K562 (cell line): ENCODE data around the gene ZNF787. TPM values are rescaled to one million over a fixed set of nuclear protein-coding genes. Genes with fewer than 3 reads are reported as not detected.
A peak's percentile ranks its signal among the peaks of the same experiment; 100 is the strongest.

Source experiments
- ATAC-seq: fragments of 200-7000 bp; cut with Tn5 transposase; 3 replicates; pipeline ENCODE4 v1.9.1; 2020; ENCODE audit warnings: moderate library complexity
- BruUV-seq: library from RNA; stranded (reverse); fragments of 400-500 nt; replicated peaks from 2 replicates; lab custom pipeline; 2021; lab: Mats Ljungman, UMichigan
- CTCF ChIA-PET: fragments of 300-600 bp; formaldehyde crosslinking; extraction: SDS; loops from one replicate; lab custom pipeline; 2021; ENCODE audit warnings: low intra/inter-chr PET ratio; lab: Yijun Ruan, JAX
- POLR2A ChIA-PET: fragments of 300-600, 350-650 bp; sonication (Branson Sonifier 250); formaldehyde crosslinking; extraction: SDS; loops from one replicate; lab custom pipeline; 2021; ENCODE audit warnings: antibody characterized with exemption, inconsistent platforms; lab: Yijun Ruan, JAX
- DNase-seq, 4 experiments: peaks; one replicate each; pipeline versions ENCODE4 v3.0.0 to v3.0.0-alpha.2; 2011 to 2018; ENCODE audit warnings: low spot score in 3 of 4, mixed read lengths in 3 of 4; ENCODE audit errors: extremely low read depth in 1 of 4
- FAIRE-seq: peaks from 2 replicates; lab custom pipeline; 2011; peaks lifted over from hg19 to GRCh38; lab: Jason Lieb, UNC
- H2AFZ ChIP-seq: 2 replicates; pipeline ENCODE4 v1.6.0; 2011; ENCODE audit warnings: low read depth, low read length, control low read depth, inconsistent platforms
- H3K27ac ChIP-seq: fragments of 200-600 bp; 3 replicates; pipeline ENCODE4 v1.8.0; 2011; ENCODE audit warnings: low read depth, mild to moderate bottlenecking, control low read depth, inconsistent platforms, low read length, moderate library complexity, mixed read lengths; ENCODE audit errors: extremely low read depth
- H3K27me3 ChIP-seq, 2 experiments: fragments of 300-600 bp in 1 of 2; 2 replicates in 1 of 2; 3 replicates in 1 of 2; pipeline versions ENCODE4 v1.6.0 to v1.8.0; 2011; ENCODE audit warnings: inconsistent platforms in 2 of 2, low read length in 2 of 2, mild to moderate bottlenecking in 1 of 2, mixed read lengths in 1 of 2, moderate library complexity in 1 of 2; ENCODE audit not compliant: control insufficient read depth in 2 of 2, insufficient read depth in 2 of 2
- H3K36me3 ChIP-seq: fragments of 300-600 bp; 3 replicates; pipeline ENCODE4 v1.8.0; 2011; ENCODE audit warnings: mild to moderate bottlenecking, low read length, inconsistent platforms; ENCODE audit not compliant: control insufficient read depth, insufficient read depth
- H3K4me1 ChIP-seq, 2 experiments: fragments of 200-600 bp in 1 of 2; replicated peaks in 1 of 2; 2 replicates in 1 of 2; 3 replicates in 1 of 2; pipeline versions ENCODE4 v1.5.1 to v1.8.0; 2011; ENCODE audit warnings: inconsistent platforms in 2 of 2, low read length in 2 of 2, mild to moderate bottlenecking in 1 of 2, mixed read lengths in 1 of 2, moderate library complexity in 1 of 2; ENCODE audit not compliant: control insufficient read depth in 2 of 2, insufficient read depth in 2 of 2
- H3K4me2 ChIP-seq: 2 replicates; pipeline ENCODE4 v1.6.1; 2011; ENCODE audit warnings: low read length, control low read depth, inconsistent platforms, mixed read lengths; ENCODE audit not compliant: insufficient read depth
- H3K4me3 ChIP-seq: fragments of 200-600 bp; sonication (generic), shearing (Covaris generic); 2 replicates; pipeline ENCODE4 v1.5.1; 2016; ENCODE audit warnings: control low read depth, inconsistent platforms
- H3K79me2 ChIP-seq: fragments of 200-600 bp; 3 replicates; pipeline ENCODE4 v1.8.0; 2011; ENCODE audit warnings: low read length, inconsistent platforms; ENCODE audit not compliant: control insufficient read depth, insufficient read depth
- H3K9ac ChIP-seq, 2 experiments: 2 replicates each; pipeline versions ENCODE4 v1.6.0 to v1.6.1; 2011; ENCODE audit warnings: low read depth in 2 of 2, low read length in 2 of 2, control low read depth in 1 of 2, inconsistent platforms in 1 of 2, mild to moderate bottlenecking in 1 of 2, mixed read lengths in 1 of 2; ENCODE audit not compliant: insufficient read depth in 1 of 2
- H3K9me1 ChIP-seq: one replicate; pipeline ENCODE4 v1.6.0; 2011; ENCODE audit warnings: inconsistent platforms, mild to moderate bottlenecking, low read length, moderate library complexity; ENCODE audit not compliant: control insufficient read depth, insufficient read depth
- H3K9me3 ChIP-seq: replicated peaks from 2 replicates; pipeline ENCODE4 v1.5.1; 2011; ENCODE audit warnings: low read depth, low read length, inconsistent platforms; ENCODE audit not compliant: control insufficient read depth, insufficient read depth
- H4K20me1 ChIP-seq: replicated peaks from 2 replicates; pipeline ENCODE4 v1.6.1; 2011; ENCODE audit warnings: low read length, inconsistent platforms, mixed read lengths; ENCODE audit not compliant: control insufficient read depth, insufficient read depth
- ATF7 ChIP-seq: fragments of 450-650 bp; IDR thresholded peaks from 2 replicates; pipeline ENCODE4 v1.7.1; 2014; ENCODE audit warnings: mild to moderate bottlenecking, moderate library complexity
- C11orf30 ChIP-seq: fragments of 450-650 bp; IDR thresholded peaks from 2 replicates; pipeline ENCODE4 v1.6.1; 2016; ENCODE audit warnings: low read depth, mild to moderate bottlenecking
- GTF2F1 ChIP-seq: IDR thresholded peaks from 2 replicates; pipeline ENCODE4 v1.6.1; 2011; ENCODE audit warnings: low read depth, low read length, improper control_type of control experiment
- POU5F1 ChIP-seq: fragments of 150-350 bp; IDR thresholded peaks from 2 replicates; pipeline ENCODE4 v1.6.1; 2014; ENCODE audit warnings: borderline replicate concordance, low read length, low read depth, mild to moderate bottlenecking; ENCODE audit not compliant: partially characterized antibody
- SMARCA4 ChIP-seq: fragments of 450-650 bp; IDR thresholded peaks from 2 replicates; pipeline ENCODE4 v1.6.1; 2016
- ZNF263 ChIP-seq: sonication (generic); formaldehyde crosslinking; IDR thresholded peaks from 2 replicates; pipeline ENCODE4 v1.8.0; 2022; ENCODE audit warnings: mild to moderate bottlenecking, missing genetic modification reagents, borderline replicate concordance
- WGBS: fragments of 100-300 bp; shearing (Covaris generic); methylation state at CpG from one replicate; pipeline ENCODE4 v1.1.6; 2016; ENCODE audit warnings: low coverage, mixed read lengths; ENCODE audit not compliant: insufficient coverage; ENCODE audit errors: missing lambda C conversion rate; 5-methylcytosine and 5-hydroxymethylcytosine counted together
- in situ Hi-C: fragments of 300-500 bp; cut with MboI; formaldehyde crosslinking; loops from 4 replicates; pipeline ENCODE4 v1.15.0; 2018; ENCODE audit warnings: inconsistent platforms, mixed read lengths
- intact Hi-C: fragments of 100-400 bp; cut with micrococcal nuclease; formaldehyde crosslinking; loops from 2 replicates; pipeline ENCODE4 v1.14.2; 2022
- polyA plus RNA-seq, 8 experiments: library from polyadenylated mRNA; depleted of rRNA in 4 of 8; stranded (reverse) in 5 of 8; unstranded in 3 of 8; fragments of >200 nt; fragmentation: Nextera tagmentation in 2 of 8; fragmentation: Illumina TruSeq in 1 of 8; extraction: Ambion mirVana in 2 of 8; extraction: Trizol in 1 of 8; gene quantifications; 2 replicates each; pipeline versions ENCODE4 v1.2.1 to v1.2.3, GENCODE V29; 2011 to 2014; ENCODE audit warnings: inconsistent platforms in 1 of 8, missing spikeins in 1 of 8
- total RNA-seq, 7 experiments: library from RNA; depleted of rRNA in 6 of 7; stranded (reverse); fragments of >200 nt in 6 of 7; fragmentation: Illumina TruSeq in 2 of 7; extraction: Trizol in 2 of 7; gene quantifications; 2 replicates each; pipeline versions ENCODE4 v1.2.1 to v1.2.3, GENCODE V29; 2011 to 2021; ENCODE audit warnings: low replicate concordance in 1 of 7
- TF ChIP-seq, protein P1 (sequence below): sonication (generic); formaldehyde crosslinking; IDR thresholded peaks from 2 replicates; pipeline ENCODE4 v1.8.0; 2022; ENCODE audit warnings: mild to moderate bottlenecking, missing genetic modification reagents, borderline replicate concordance
- TF ChIP-seq, protein P2 (sequence below): fragments of 450-650 bp; formaldehyde crosslinking; IDR thresholded peaks from 2 replicates; pipeline ENCODE4 v1.4.0; 2020; ENCODE audit warnings: mild to moderate bottlenecking, moderate library complexity
- TF ChIP-seq, protein P3 (sequence below), 3 experiments: IDR thresholded peaks in 2 of 3; conservative IDR thresholded peaks in 1 of 3; 2 replicates each; pipeline ENCODE4 v1.5.1; 2011 to 2012; ENCODE audit warnings: low read length in 3 of 3, mild to moderate bottlenecking in 3 of 3, control low read depth in 2 of 3, improper control_type of control experiment in 1 of 3, inconsistent platforms in 1 of 3, low read depth in 1 of 3, mixed read lengths in 1 of 3, moderate library complexity in 1 of 3; ENCODE audit not compliant: insufficient read depth in 2 of 3
- TF ChIP-seq, protein P4 (sequence below): sonication (generic); formaldehyde crosslinking; IDR thresholded peaks from 2 replicates; pipeline ENCODE4 v1.8.1; 2023; ENCODE audit warnings: mild to moderate bottlenecking, missing genetic modification reagents

The ZNF787 gene
- total and polyA plus RNA-seq, 9 of the 15 experiments (the other 6 are each of a cell fraction or from before 2014, with no cell fraction given) = 0.45 to 77.6 (median 7.3) TPM

DNA sequence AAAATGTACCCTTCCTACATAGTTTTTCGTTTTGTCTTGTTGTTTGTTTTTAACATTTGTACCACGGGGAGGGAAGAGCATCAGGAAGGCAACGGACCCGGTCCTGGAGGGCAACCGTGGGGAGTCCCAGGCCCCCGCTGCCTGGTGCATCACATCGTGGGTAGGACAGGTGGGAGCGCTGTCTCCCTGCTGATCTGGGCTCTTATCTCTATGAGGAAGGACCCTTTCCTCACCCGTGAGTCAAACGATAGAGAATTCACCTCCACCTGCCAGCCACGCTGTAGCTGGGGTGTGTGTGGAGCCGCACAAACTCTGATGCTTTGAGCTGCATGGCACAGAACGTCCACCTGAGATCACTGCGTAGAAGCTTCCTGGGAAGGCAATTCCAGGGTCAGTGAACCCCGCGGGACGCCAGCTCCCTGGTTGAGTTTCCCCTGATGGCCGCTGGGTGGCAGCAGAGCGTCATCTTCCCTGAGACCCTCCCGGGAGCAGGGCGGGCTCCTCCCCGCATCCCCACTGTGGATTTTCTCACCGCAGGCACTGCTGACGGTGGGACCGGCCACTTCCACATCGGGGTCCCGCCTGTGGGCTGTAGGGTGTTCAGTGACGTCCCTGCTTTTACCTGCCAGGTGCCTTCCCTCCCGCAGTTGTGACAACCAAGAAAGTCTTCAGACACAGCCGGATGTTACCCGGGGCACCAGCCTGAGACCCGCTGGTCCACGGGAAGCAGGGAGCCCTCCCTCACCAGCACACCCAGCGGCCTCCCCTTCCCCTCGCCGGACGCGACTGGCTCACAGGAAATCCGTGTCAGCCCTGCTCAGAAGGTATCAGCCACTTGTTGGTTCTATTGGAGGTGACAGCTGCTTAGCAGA is 54.7 kb downstream of the ZNF787 start:
- Histone ChIP-seq H2AFZ (peak overlapping the region; percentile 56; the same call in 1 of the 2 replicates), H3K27ac (no peak overlapping the region), H3K9ac (peak overlapping the region in 1 of 2 experiments; percentile 47; a peak in 1 of 4 replicates), H3K9me1 (peaks cover 2% of the 10 kb centered on the region), H3K4me2 (peak overlapping the region; percentile 46; the same call in 1 of the 2 replicates), H3K9me3 (no peaks in the 10 kb centered on the region), H3K4me3 (no peak overlapping the region), H4K20me1 (no peaks in the 10 kb centered on the region), H3K27me3 (peaks cover 5 to 11% of the 10 kb centered on the region in 2 experiments; a peak in 1 of 5 replicates), H3K79me2 (no peaks in the 10 kb centered on the region), H3K4me1 (peaks cover 3 to 7% of the 10 kb centered on the region in 2 experiments; a peak in 4 of 5 replicates), H3K36me3 (no peaks in the 10 kb centered on the region)
- ChIA-PET POLR2A (interaction anchor here (0.7 to 0.8 kb wide), 2 partner anchors 55 to 195 kb away, joined by 3 read pairs; partner anchors contain the start of gene ZNF787), CTCF (interaction anchor here (0.6 to 1.8 kb wide), 4 partner anchors 95 to 284 kb away, joined by 3 to 8 read pairs (median 4); no protein-coding TSS in a partner anchor)
- intact Hi-C loops = loop anchor here (2.0 kb wide), 1 partner anchor 186 kb away; no protein-coding TSS in a partner anchor
- 4% methylated on average over 34 of the region's 39 CpGs for WGBS
- ATAC-seq (peak; percentile 93), DNase-seq (peak; percentile 76 to 93 (median 88)), FAIRE-seq (peak; percentile 72)
- BruUV-seq = no TSS peak
- in situ Hi-C loops = loop anchor here (25.0 kb wide), 1 partner anchor 1021 kb away; no protein-coding TSS in a partner anchor
- TF ChIP-seq POU5F1 (no peak), ZNF263 (CRISPR knock-in tag) (0 out of 2 replicates have a peak, but pooled peaks have one; percentile 27), SMARCA4 (no peak), ATF7 (peak; percentile 27; the same call in 1 of the 2 replicates), C11orf30 (no peak), GTF2F1 (no peak)
- TF ChIP-seq, protein P1, sequence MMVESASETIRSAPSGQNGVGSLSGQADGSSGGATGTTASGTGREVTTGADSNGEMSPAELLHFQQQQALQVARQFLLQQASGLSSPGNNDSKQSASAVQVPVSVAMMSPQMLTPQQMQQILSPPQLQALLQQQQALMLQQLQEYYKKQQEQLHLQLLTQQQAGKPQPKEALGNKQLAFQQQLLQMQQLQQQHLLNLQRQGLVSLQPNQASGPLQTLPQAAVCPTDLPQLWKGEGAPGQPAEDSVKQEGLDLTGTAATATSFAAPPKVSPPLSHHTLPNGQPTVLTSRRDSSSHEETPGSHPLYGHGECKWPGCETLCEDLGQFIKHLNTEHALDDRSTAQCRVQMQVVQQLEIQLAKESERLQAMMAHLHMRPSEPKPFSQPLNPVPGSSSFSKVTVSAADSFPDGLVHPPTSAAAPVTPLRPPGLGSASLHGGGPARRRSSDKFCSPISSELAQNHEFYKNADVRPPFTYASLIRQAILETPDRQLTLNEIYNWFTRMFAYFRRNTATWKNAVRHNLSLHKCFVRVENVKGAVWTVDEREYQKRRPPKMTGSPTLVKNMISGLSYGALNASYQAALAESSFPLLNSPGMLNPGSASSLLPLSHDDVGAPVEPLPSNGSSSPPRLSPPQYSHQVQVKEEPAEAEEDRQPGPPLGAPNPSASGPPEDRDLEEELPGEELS (CRISPR knock-in tag) = no peak
- TF ChIP-seq, protein P2, sequence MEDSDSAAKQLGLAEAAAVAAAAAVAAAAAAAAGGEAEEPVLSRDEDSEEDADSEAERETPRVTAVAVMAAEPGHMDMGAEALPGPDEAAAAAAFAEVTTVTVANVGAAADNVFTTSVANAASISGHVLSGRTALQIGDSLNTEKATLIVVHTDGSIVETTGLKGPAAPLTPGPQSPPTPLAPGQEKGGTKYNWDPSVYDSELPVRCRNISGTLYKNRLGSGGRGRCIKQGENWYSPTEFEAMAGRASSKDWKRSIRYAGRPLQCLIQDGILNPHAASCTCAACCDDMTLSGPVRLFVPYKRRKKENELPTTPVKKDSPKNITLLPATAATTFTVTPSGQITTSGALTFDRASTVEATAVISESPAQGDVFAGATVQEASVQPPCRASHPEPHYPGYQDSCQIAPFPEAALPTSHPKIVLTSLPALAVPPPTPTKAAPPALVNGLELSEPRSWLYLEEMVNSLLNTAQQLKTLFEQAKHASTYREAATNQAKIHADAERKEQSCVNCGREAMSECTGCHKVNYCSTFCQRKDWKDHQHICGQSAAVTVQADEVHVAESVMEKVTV (CRISPR knock-in tag) = 0 out of 2 replicates have a peak, but pooled peaks have one; percentile 29
- TF ChIP-seq, protein P3, sequence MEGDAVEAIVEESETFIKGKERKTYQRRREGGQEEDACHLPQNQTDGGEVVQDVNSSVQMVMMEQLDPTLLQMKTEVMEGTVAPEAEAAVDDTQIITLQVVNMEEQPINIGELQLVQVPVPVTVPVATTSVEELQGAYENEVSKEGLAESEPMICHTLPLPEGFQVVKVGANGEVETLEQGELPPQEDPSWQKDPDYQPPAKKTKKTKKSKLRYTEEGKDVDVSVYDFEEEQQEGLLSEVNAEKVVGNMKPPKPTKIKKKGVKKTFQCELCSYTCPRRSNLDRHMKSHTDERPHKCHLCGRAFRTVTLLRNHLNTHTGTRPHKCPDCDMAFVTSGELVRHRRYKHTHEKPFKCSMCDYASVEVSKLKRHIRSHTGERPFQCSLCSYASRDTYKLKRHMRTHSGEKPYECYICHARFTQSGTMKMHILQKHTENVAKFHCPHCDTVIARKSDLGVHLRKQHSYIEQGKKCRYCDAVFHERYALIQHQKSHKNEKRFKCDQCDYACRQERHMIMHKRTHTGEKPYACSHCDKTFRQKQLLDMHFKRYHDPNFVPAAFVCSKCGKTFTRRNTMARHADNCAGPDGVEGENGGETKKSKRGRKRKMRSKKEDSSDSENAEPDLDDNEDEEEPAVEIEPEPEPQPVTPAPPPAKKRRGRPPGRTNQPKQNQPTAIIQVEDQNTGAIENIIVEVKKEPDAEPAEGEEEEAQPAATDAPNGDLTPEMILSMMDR (IDR thresholded peaks at IDR 0.05 in 2 of 3, conservative IDR thresholded peaks at IDR 0.05 in 1 of 3; ENCODE audit: insufficient read depth in 2 of 3, low read depth in 1 of 3, low read length in 3 of 3) = peak; percentile 82 to 92 (median 84)
- TF ChIP-seq, protein P4, sequence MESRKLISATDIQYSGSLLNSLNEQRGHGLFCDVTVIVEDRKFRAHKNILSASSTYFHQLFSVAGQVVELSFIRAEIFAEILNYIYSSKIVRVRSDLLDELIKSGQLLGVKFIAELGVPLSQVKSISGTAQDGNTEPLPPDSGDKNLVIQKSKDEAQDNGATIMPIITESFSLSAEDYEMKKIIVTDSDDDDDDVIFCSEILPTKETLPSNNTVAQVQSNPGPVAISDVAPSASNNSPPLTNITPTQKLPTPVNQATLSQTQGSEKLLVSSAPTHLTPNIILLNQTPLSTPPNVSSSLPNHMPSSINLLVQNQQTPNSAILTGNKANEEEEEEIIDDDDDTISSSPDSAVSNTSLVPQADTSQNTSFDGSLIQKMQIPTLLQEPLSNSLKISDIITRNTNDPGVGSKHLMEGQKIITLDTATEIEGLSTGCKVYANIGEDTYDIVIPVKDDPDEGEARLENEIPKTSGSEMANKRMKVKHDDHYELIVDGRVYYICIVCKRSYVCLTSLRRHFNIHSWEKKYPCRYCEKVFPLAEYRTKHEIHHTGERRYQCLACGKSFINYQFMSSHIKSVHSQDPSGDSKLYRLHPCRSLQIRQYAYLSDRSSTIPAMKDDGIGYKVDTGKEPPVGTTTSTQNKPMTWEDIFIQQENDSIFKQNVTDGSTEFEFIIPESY = no peak
